22Rv1 (cell line): Measurements from ENCODE around the gene MIPOL1.

Experiments
- H3K27ac ChIP-seq: fragments of 450-650 bp; 2 replicates; pipeline ENCODE4 v1.5.1; 2017
- ZFX ChIP-seq: fragments of 450-650 bp; IDR thresholded peaks from 2 replicates; pipeline ENCODE4 v1.6.1; 2017; ENCODE audit warnings: antibody characterized with exemption, borderline replicate concordance
- TF ChIP-seq, protein P1 (sequence below): fragments of 450-650 bp; IDR thresholded peaks from 2 replicates; pipeline ENCODE4 v1.5.1; 2017; ENCODE audit warnings: mild to moderate bottlenecking

MIPOL1 gene

DNA sequence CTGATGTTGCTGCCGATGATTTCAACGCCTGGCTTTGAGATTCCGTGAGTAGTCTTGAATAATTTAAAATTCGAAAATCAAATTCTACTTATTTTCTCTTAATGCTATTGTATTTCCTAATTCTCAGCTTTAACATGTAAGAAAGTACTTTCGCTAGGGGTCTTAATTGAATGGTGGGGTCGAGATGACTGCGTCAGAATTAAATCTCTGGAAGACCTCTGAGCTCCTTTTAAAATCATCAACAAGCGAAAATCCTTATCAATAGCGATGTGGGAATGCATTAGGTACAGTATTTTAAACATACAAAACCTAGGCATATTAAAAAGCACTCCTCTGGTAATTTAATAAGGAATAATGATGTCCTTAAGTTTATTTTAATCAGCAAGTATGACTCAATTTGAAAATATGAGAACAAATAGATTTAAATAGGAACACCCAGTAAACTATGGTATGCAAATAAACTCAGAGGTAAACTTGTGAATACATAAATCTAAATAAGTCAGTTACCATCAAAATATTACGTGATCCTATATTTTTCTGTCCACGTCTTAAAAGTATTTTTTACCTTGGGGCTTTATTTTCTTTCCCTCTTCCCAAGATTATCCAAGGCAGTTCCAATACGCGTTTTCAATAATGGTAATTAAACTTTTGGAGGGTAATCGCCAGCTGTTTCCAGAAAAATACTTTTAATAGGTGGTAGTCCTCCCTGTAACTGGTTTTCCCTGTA, 395.9 kb downstream of the MIPOL1 start:
- peak overlapping the region; percentile 100 for H3K27ac ChIP-seq
- TF ChIP-seq ZFX: no peak
- TF ChIP-seq, protein P1, sequence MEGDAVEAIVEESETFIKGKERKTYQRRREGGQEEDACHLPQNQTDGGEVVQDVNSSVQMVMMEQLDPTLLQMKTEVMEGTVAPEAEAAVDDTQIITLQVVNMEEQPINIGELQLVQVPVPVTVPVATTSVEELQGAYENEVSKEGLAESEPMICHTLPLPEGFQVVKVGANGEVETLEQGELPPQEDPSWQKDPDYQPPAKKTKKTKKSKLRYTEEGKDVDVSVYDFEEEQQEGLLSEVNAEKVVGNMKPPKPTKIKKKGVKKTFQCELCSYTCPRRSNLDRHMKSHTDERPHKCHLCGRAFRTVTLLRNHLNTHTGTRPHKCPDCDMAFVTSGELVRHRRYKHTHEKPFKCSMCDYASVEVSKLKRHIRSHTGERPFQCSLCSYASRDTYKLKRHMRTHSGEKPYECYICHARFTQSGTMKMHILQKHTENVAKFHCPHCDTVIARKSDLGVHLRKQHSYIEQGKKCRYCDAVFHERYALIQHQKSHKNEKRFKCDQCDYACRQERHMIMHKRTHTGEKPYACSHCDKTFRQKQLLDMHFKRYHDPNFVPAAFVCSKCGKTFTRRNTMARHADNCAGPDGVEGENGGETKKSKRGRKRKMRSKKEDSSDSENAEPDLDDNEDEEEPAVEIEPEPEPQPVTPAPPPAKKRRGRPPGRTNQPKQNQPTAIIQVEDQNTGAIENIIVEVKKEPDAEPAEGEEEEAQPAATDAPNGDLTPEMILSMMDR: no peak

DNA sequence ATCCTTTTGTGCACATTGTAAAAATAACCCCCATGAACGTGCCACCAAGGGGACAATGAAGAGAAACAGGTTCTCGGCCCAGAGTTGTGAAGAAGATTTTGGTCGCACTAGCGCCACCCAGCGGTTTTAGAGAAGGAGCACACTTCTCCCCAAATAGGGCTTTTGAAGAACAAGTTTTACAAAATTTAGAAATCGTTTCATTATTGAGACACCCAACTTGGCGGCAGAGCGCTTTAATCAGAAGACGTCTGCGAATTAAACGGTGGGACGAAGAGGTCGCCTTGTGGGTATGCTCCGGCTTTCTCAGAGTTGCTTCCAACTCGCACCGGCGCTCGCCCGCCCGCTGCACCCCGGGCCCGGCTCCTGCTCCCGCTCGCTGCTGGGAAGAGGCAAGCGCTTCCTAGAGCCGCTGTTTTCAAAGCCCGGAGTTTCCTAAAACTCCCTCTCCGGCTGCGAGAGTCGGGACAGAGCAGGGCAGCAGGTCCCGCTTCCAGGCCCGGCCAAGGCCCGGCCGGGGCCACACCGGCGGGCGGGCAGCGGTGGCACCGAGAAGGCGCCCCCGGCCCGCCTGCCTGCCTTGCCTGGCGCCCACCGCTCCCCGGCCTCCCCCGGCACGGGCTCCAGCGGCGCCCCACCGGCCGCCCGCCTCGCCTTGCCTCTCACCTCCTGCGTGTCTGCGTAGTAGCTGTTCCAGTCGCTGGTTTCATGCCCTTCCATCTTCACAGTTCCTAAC, 396.7 kb downstream of the MIPOL1 start:
- no peak for TF ChIP-seq ZFX
- TF ChIP-seq, protein P1: peak; percentile 84
- peak overlapping the region; percentile 100 for H3K27ac ChIP-seq

DNA sequence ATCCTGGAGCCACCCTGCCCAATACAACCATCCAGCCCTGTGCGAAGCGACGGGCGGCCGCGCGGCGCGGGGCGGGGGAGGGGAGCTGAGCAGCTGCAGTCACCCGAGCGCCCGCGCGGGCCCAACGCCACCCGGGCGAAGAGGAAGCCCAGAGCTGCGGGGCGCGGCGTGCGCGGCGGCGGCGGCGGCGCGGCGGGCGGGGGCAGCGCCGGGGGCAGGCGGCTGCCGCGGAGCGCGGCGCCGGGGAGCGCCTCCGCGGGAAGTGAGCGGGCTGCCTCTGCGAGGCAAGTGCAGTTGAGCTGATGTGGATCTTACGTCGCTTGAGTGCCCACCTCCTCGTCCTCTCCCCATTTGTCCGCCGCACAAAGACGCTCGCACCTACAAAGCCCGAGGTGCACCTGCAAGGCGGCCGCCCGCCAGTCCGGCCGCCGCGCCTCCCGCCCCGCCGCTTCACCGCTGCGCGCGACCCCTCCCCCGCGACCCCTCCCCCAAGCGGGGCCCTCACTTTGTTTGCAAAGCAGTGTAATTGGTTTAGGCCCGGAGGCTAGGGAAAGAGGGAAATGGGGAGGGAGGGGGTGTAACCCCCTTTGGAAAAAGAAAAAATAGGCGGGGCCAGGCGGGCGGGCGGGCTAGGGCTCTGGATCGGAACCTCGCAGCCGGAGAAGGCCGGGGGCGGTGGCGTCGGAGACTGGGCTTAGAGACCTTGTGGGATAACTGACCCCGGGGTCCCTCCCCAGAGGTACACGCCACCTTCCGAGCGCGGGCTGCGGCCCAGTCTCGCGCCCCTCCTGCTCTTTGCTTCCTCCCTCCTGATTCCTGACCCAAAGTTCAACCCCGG, 397.5 kb downstream of the MIPOL1 start, which contains the start of the genes FOXA1 and TTC6:
Gene FOXA1, minus strand, starts transcription at position 279 of the 838 bp plus-strand sequence. Its CDS starts 277 bp downstream, at position 2.
Gene TTC6, plus strand, starts transcription at position 659 of the 838 bp plus-strand sequence. CDS start 26,436 bp downstream, outside the sequence.
- H3K27ac ChIP-seq: peak within 1 kb of the TSS; percentile 100
- TF ChIP-seq ZFX: no peak
- TF ChIP-seq, protein P1: no peak

DNA sequence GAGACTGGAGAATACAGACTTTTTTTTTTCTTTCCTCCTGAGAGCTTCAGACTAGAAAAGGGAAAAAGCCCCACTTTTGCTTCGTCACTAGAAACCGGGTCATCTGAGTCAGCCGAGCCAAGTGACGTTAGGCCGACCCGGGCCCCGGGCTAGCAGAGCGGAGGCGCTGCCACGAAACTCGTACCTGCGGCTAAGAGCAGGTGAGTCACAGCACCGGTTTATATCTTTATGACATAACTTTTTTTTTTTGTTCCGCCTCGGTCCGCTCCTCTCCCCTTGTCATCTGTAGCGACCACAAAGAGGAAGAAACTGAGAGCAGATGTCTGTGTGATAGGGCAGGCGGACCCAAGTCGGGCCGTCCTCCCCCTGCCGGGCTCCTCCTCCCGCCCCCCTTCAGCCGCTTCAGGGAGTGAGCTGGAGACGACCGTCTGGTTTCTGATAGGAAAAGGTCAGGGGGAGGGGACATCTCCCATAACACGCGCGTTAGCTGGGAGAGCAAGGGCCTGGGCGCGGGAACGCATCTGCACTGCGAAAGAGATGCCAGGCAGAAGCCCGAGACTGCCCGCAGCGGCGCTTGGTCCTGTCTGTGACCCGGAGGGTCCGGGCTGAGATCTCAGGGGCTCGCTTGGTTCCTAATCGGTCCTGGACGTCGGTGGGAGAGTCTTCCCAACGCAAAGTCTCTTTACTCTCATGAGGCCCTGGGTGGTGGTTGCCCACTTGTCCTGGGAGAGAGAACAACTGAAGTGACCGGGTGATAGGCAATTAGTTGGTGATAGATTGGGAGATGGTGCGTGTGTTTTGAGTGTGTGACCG, 398.3 kb downstream of the MIPOL1 start:
- TF ChIP-seq, protein P1: no peak
- no peak for TF ChIP-seq ZFX
- peak overlapping the region; percentile 100 for H3K27ac ChIP-seq

DNA sequence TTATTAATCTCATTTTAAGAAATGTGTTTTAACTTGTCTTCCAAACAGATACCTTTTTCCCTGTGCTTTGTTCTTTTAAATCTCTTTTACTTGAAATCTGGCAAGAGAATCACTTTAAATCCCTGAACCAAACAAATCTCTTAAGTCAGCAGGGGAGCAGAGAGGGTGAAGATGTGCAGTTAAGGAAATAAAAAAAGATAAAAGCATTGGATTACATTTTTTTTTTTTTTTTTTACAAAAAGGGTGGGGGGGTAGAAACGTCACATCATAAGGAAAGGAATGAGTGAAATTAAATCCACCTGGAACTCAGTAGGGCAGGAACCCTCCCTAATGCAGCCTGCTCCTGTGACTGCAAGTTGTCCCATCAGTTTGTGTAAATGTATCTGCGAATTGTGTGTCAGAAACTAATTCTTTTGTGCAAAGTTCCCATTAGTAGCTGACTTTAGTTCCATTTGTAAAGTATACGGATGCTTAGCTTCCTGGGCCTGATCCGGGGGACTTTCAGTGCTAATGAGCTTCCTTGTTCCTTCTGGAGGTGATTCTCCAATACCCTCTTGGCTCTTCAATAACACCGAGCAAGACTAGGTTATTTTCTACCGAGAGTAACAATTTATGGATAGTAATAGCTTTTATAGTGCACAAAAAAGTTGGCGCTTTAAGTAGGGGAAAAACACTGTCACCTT, 399.2 kb downstream of the MIPOL1 start:
- TF ChIP-seq, protein P1: no peak
- TF ChIP-seq ZFX: no peak
- peak overlapping the region; percentile 100 for H3K27ac ChIP-seq

DNA sequence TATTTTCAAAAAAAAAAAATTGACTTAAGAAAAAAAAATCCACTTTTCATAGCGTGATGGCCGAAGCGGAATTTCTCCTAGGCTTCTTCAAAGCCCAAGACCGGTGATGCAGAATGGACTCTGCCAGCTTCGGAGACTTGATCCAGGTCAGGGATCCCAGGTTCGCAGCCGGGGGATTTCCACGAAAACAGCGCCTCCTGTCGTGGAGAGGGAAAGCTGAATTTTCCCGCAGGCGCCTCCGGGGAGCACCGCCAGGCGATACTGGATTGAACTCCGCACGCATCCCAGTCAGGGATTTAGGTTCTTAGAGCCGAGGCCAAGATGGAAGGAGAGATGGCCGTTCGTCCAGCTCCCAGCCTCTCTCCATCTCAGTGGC, 399.8 kb downstream of the MIPOL1 start:
- peak overlapping the region; percentile 100 for H3K27ac ChIP-seq
- TF ChIP-seq ZFX: no peak
- TF ChIP-seq, protein P1: peak; percentile 60
